ENCODE measurements around the gene SORL1-AS1.

SORL1-AS1 gene

GRCh38 chr11:121408830-121409229 lies 43.9 kb downstream of the SORL1-AS1 start:
- CTCF ChIA-PET, result interaction anchor here (0.6 kb wide), 1 partner anchor 214 kb away, joined by 6 read pairs; no protein-coding TSS in a partner anchor
- POLR2A ChIA-PET, result no interaction called here
- no peak for DNase-seq (ENCODE audit: extremely low spot score)
- TF ChIP-seq ZNF384 (IDR thresholded peaks at IDR 0.05), result no peak
- no peak for TF ChIP-seq TARDBP (IDR thresholded peaks at IDR 0.05)
- no peak for TF ChIP-seq LEF1 (IDR thresholded peaks at IDR 0.05; ENCODE audit: borderline replicate concordance)
- TF ChIP-seq BHLHE40 (IDR thresholded peaks at IDR 0.05; ENCODE audit: borderline replicate concordance), result no peak
- TF ChIP-seq FOXA1 (IDR thresholded peaks at IDR 0.05), result no peak
- no peak for TF ChIP-seq SUZ12 (IDR thresholded peaks at IDR 0.05)
- no peak for TF ChIP-seq HDGF (IDR thresholded peaks at IDR 0.05; ENCODE audit: borderline replicate concordance)
- no peak for TF ChIP-seq NFRKB (IDR thresholded peaks at IDR 0.05)
- no peak for TF ChIP-seq FOXK2 (IDR thresholded peaks at IDR 0.05)
- no peak for TF ChIP-seq ELF4 (IDR thresholded peaks at IDR 0.05)
- TF ChIP-seq SP1 (IDR thresholded peaks at IDR 0.05), result no peak

GRCh38 chr11:121406291-121406690 lies 46.5 kb downstream of the SORL1-AS1 start:
- ChIA-PET POLR2A (no interaction called here), CTCF (no interaction called here)
- no peak for DNase-seq (ENCODE audit: extremely low spot score)
- TF ChIP-seq FOXM1 (IDR thresholded peaks at IDR 0.05; ENCODE audit: borderline replicate concordance), result no peak
- TF ChIP-seq TARDBP (IDR thresholded peaks at IDR 0.05), result no peak
- no peak for TF ChIP-seq LEF1 (IDR thresholded peaks at IDR 0.05; ENCODE audit: borderline replicate concordance)
- no peak for TF ChIP-seq FOXA1 (IDR thresholded peaks at IDR 0.05)
- no peak for TF ChIP-seq SP1 (IDR thresholded peaks at IDR 0.05)
- no peak for TF ChIP-seq FOXK2 (IDR thresholded peaks at IDR 0.05)
- no peak for TF ChIP-seq L3MBTL2 (conservative IDR thresholded peaks at IDR 0.05)
- no peak for TF ChIP-seq ZNF384 (IDR thresholded peaks at IDR 0.05)
- TF ChIP-seq NFRKB (IDR thresholded peaks at IDR 0.05), result no peak
- no peak for TF ChIP-seq ARNT (IDR thresholded peaks at IDR 0.05)
- no peak for TF ChIP-seq CTBP1 (IDR thresholded peaks at IDR 0.05; ENCODE audit: borderline replicate concordance)

GRCh38 chr11:121405646-121406045 lies 47.1 kb downstream of the SORL1-AS1 start:
- CTCF ChIA-PET, result interaction anchor here (0.6 kb wide), 1 partner anchor 16 kb away, joined by 4 read pairs; no protein-coding TSS in a partner anchor
- DNase-seq (ENCODE audit: extremely low spot score), result no peak
- TF ChIP-seq SP1 (IDR thresholded peaks at IDR 0.05), result no peak
- no peak for TF ChIP-seq PKNOX1 (IDR thresholded peaks at IDR 0.05)
- TF ChIP-seq FOXA1 (IDR thresholded peaks at IDR 0.05), result no peak
- no peak for TF ChIP-seq NFRKB (IDR thresholded peaks at IDR 0.05)
- no peak for TF ChIP-seq FOXM1 (IDR thresholded peaks at IDR 0.05; ENCODE audit: borderline replicate concordance)
- TF ChIP-seq LEF1 (IDR thresholded peaks at IDR 0.05; ENCODE audit: borderline replicate concordance), result no peak
- TF ChIP-seq CTBP1 (IDR thresholded peaks at IDR 0.05; ENCODE audit: borderline replicate concordance), result no peak
- POLR2A ChIA-PET, result no interaction called here

- CTCF ChIA-PET, result no interaction called here
- TF ChIP-seq TARDBP (IDR thresholded peaks at IDR 0.05) (no peak), ARNT (IDR thresholded peaks at IDR 0.05) (no peak), ELF4 (IDR thresholded peaks at IDR 0.05) (no peak), FOXM1 (IDR thresholded peaks at IDR 0.05; ENCODE audit: borderline replicate concordance) (no peak), PKNOX1 (IDR thresholded peaks at IDR 0.05) (no peak), CTBP1 (IDR thresholded peaks at IDR 0.05; ENCODE audit: borderline replicate concordance) (no peak), SUZ12 (IDR thresholded peaks at IDR 0.05) (no peak), SP1 (IDR thresholded peaks at IDR 0.05) (no peak), ZNF384 (IDR thresholded peaks at IDR 0.05) (no peak), HDGF (IDR thresholded peaks at IDR 0.05; ENCODE audit: borderline replicate concordance) (no peak)
- POLR2A ChIA-PET, result no interaction called here
- DNase-seq (ENCODE audit: extremely low spot score), result no peak
These were observed 58.0 kb downstream of the SORL1-AS1 start for GRCh38 chr11:121394785-121395184.

- ChIA-PET CTCF (no interaction called here), POLR2A (no interaction called here)
- no peak for DNase-seq (ENCODE audit: extremely low spot score)
- TF ChIP-seq NFRKB (IDR thresholded peaks at IDR 0.05) (no peak), BHLHE40 (IDR thresholded peaks at IDR 0.05; ENCODE audit: borderline replicate concordance) (no peak), ELF4 (IDR thresholded peaks at IDR 0.05) (no peak), SUZ12 (IDR thresholded peaks at IDR 0.05) (no peak), FOXA1 (IDR thresholded peaks at IDR 0.05) (no peak), TARDBP (IDR thresholded peaks at IDR 0.05) (no peak), CTBP1 (IDR thresholded peaks at IDR 0.05; ENCODE audit: borderline replicate concordance) (no peak)
These were observed 58.9 kb downstream of the SORL1-AS1 start for GRCh38 chr11:121393855-121394254.

GRCh38 chr11:121391914-121392313 lies 60.9 kb downstream of the SORL1-AS1 start:
- no peak for TF ChIP-seq HDGF (IDR thresholded peaks at IDR 0.05; ENCODE audit: borderline replicate concordance)
- no peak for TF ChIP-seq SUZ12 (IDR thresholded peaks at IDR 0.05)
- TF ChIP-seq SP1 (IDR thresholded peaks at IDR 0.05), result no peak
- no peak for TF ChIP-seq ARNT (IDR thresholded peaks at IDR 0.05)
- no peak for TF ChIP-seq FOXM1 (IDR thresholded peaks at IDR 0.05; ENCODE audit: borderline replicate concordance)
- TF ChIP-seq NFRKB (IDR thresholded peaks at IDR 0.05), result no peak
- no peak for TF ChIP-seq FOXA1 (IDR thresholded peaks at IDR 0.05)
- no peak for TF ChIP-seq CTBP1 (IDR thresholded peaks at IDR 0.05; ENCODE audit: borderline replicate concordance)
- TF ChIP-seq LEF1 (IDR thresholded peaks at IDR 0.05; ENCODE audit: borderline replicate concordance), result no peak
- no peak for TF ChIP-seq L3MBTL2 (conservative IDR thresholded peaks at IDR 0.05)
- no peak for TF ChIP-seq TARDBP (IDR thresholded peaks at IDR 0.05)
- no peak for TF ChIP-seq FOXK2 (IDR thresholded peaks at IDR 0.05)
- TF ChIP-seq ZNF384 (IDR thresholded peaks at IDR 0.05), result no peak
- TF ChIP-seq PKNOX1 (IDR thresholded peaks at IDR 0.05), result no peak
- TF ChIP-seq BHLHE40 (IDR thresholded peaks at IDR 0.05; ENCODE audit: borderline replicate concordance), result no peak
- no peak for TF ChIP-seq ELF4 (IDR thresholded peaks at IDR 0.05)
- DNase-seq (ENCODE audit: extremely low spot score), result no peak
- POLR2A ChIA-PET, result no interaction called here
- CTCF ChIA-PET, result no interaction called here
